Stimulated activated CD8-positive, alpha-beta memory T cell treated with anti-CD3 and anti-CD28 coated beads, Interleukin-12 subunit alpha, Interleukin-12 subunit beta, amount 100 ng/mL, for 24 hours (primary cell): ENCODE data around the gene CHAC1.

Experiments used
- DNase-seq: peaks from one replicate; pipeline ENCODE4 v3.0.0-alpha.2; 2020; ENCODE audit errors: extremely low read depth

The CHAC1 gene, protein sequence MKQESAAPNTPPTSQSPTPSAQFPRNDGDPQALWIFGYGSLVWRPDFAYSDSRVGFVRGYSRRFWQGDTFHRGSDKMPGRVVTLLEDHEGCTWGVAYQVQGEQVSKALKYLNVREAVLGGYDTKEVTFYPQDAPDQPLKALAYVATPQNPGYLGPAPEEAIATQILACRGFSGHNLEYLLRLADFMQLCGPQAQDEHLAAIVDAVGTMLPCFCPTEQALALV

DNA sequence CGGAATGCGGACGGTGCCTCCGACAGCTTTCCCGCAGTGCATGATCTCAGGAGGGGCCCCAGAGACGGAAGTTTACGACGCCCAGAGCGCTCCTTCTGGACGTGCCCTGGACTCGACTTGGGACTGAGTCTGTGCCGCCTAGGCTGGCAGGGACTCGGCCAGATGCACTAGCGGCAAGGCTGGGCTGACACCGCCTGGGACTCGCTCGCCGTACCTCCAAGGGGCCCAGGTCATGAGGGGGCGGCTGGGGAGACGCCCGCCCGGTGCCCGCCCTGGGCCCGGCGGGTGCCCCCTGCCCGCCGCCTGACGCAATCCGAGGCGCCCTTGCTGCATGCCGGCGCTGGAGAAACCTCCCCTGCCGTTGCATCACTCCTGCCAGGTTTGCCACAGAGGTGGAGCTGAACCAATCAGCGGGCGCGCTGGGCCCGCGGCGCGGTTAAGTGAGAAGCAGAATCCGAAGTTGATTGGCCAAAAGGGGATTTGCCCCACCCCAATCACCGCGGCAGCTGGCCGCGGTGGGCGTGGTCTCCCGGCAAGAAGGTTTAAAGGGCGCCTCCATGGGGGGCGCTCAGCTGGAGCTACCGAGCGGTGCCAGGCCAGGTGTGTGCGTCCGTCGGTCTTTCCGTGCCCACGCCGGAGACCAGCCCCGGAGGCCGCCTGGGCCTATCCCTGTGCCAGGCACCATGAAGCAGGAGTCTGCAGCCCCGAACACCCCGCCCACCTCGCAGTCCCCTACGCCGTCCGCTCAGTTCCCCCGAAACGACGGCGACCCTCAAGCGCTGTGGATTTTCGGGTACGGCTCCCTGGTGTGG is at the start of gene CHAC1:
Gene CHAC1, plus strand, starts transcription at position 571 of the 812 bp plus-strand sequence. Its CDS starts 113 bp downstream, at position 684.
- DNase-seq = peak; percentile 90

DNA sequence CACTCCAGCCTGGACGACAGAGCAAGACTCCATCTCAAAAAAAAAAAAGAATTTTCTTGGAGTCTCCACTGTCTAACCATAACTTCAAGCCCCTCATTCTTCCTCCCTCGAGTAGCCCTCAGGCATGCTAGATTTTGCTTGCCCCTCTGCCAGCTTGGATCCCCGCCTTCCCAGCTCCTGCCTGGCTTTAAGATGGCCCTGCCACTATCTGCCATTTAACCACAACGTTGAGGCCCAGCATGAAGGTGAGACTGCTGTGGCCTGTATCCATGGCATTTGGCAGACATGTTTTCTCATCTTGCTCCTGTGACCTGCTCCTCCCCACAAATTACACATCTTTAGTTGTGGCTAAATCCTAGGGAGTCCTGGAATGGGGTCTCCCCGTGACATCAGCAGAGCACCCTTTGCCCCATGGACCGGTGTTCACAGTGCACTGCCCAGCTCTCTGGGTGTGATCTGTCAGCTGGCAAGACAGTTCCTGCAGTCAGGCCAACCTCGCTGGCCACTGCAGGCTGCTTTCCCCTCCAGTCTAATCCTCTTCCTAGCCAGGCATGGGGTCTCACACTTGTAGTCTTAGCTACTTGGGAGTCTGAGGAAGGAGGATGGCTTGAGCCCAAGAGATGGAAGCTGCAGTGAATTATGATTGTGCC is 48.6 kb upstream of the CHAC1 start:
- DNase-seq = no peak

DNA sequence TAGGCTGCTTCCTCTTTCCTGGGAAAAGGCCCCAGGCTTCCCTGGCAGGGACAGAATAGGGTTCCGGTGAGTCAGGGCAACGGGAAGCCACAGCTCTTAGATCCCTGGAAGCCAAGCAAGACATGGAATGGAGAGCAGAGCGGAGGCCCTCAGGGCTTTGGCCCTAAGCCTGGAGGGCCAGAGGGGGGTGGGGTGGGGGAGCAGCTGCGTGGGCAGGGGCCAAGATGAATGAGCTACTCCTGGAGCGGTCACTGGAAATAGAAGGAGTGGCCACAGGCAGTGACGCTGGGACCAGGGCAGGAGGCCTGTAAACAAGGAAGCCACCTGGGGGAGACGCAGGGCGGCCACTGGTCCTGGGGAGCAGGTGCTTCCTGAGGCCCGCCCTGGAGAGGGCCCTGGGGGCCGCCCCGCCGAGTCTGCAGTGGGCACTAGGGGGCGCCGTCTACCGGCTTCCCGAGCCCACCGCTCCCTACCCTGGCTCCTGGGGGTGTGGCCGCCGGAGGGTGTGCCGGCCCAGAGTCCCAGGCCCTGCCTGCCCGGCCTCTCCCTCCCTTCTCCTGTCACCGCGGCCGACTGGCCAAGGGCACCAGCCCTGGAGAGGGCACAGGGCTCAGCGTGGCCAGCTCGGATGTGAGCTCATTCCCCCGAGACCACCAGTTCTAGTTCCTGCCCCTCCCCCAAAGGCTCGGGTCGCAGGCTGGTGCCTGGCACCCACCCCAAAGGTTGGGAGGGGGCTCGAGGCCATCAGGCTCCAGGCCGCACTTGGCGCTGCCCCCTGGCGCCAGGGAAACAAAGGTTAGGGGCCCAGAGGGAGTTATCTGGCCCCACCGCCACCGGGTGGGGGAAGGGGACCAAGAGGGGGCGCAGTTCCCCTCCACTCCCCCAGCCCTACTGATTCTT is 46.9 kb upstream of the CHAC1 start:
- DNase-seq = peak; percentile 59

DNA sequence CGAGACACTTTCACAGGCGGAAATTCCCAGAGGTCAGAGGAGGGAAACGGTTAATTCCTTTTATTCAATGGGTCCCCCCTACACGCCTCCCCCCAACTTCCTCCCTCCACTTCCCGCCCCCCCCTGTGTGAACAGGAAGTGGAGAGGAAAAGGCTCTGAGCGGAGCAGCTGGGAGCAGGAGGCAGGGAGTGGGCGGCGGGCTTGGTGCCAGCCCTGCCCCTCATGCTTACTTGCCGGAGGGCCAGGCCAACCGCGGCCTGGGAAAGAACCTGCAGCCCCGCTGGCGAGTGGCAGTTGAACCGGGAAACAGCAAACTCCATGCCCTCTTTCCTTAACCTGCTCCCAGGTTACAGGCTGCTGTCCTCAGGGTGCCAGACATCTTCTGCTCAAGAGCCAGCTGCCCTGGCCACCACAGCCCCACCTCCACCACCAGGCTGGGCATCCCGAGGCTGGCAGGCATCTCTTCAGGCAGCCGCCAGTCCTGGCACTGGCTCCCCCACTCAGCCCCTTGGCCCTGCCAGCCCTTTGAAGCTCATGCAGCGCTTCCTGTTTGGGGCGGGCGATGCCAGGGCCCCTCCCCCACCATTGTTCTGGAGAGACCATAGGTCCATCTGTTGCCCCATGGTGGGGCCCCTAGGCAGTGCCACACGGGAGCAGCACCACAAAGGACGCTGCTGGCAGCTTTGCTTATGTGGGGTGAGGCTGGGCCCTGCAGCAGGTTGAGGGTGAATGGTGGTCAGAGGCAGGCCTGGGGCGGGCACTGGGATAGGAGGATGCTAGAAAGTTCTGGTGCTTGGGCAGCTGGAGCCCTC is 46.1 kb upstream of the CHAC1 start:
- no peak for DNase-seq

DNA sequence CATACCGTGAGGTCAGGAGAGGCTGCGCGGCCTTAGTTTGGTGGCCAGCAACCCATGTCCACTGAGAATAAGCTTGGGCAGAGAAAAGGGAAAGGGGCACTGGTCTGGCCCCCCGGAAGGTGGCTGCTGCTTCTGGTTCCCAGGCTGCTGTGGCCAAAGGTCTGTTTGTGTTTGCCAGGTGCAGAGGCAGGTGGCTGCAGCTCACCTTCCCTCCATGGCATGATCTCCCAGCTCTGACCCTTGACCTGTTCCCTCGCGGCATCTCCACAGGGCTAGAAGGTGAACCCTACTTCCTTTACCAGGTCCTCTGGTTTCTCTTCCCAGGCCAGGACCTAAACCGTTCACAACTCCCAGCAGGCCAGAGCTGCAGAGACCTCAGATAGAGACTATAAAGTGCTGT is 45.2 kb upstream of the CHAC1 start:
- DNase-seq = no peak

DNA sequence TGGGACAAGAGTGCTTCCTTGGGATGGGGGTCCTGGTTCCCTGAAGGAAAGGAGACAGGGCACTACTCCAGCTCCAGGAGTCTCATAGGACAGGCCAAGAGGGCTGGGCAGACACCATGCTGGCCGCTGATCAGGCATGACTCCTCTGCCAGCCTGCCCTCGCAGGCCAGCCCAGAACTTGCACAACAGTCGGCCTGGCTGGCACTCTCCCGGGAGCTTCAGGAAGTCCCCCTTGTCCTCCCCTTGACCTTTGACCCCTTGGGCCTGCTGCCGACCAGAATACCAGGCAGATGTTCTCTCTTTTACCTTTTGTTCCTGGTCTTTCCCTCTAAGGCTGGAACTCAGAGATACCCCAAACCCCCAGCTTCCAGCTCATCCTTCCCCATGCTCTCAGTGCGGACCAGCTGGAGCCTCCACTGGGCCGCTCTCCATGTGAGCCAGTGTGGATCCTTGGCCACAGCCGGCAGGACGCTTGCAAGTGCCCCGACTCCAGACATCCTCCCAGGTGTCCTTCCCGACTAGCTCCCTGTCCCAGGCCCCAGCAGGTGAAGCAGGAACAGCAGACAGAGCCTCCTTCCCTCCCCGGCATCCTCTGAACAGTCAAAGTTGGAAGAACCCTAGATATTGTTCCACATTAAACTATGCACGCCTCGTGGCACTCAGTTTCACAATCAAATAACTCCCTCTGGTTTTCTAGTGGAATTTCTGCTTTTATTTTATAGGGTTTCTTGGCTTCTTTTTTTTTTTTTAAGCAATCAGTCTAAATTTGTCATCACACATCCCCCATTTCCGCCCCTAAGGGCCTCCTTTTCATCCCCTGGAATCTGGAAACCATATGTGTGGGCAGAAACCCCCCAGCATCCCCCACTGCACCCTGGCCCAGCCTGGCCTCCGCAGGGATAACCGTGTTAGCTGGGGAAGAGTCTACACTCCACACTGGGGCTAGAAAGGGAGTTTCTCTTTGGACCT is 43.3 kb upstream of the CHAC1 start:
- no peak for DNase-seq

DNA sequence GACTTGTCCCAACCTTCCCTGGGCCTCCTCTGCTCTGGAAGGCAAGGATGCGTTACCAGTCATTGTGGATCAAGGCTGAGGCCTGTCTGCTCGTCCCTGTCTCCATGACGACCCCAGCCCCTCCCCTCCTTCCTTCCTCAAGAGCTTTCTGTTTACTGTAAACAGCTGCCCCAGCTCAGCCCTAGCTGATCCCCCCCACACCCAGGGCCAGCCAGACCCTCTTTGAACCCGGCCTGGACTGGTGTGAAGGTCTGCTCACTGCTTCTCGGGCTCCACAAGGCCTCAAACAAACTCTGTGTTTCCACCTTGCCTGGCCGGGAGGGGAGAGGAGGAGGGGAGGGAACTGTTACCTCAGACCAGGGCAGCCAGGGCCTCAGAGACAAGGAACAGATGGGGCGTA is 42.1 kb upstream of the CHAC1 start:
- DNase-seq = no peak

DNA sequence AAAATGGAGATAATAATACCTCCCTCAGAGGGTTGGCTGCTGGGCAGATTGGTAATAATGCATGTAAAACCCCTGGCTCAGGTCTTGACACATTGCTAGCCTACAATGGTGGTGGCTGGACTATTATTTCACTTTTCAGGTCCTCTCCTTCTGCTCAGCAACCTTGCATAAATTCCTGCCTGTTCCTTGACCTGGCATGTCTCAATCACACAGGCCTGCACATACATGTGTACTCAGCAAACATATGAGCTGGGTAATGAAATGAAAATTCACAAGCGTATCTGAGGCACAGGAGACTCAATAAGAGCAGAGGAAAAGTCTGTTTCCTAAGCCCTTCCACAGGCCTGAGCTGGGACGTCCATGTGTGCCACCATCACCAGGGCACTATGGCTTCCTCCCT is 41.6 kb upstream of the CHAC1 start:
- no peak for DNase-seq

DNA sequence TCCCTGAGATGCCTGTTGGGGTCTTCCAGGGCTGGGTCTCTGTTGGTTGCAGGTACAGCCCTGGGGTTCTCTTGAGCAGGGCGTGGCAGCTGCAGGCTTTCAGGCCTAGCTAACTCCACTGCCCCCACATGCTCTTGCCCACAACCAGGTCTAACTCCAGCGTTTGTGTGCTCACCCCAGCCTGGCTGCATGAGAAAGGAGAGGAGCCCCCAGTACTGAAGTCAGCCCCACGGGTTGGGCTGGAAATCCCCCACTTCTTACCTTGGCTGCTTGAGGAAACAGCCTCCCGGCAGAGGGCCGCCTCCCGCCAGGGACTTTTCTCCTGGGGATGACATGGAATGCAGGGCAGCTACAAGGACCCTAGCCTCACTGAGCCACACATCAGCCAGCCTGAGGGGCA is 40.8 kb upstream of the CHAC1 start:
- no peak for DNase-seq

DNA sequence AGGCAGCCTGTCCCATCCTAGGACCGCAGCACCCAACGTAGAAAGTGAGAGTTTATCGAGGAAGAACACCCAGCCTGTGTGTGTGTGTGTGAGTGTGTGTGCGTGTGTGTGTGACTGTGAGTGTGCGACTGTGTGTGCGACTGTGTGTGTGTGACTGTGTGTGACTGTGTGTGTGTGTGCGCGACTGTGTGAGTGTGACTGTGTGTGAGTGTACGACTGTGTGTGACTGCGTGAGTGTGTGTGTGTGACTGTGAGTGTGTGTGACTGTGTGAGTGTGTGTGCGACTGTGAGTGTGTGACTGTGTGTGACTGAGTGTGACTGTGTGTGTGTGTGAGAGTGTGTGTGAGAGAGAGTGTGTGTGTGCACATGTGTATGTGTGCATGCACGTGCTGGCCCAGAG is 39.3 kb upstream of the CHAC1 start:
- DNase-seq = no peak

DNA sequence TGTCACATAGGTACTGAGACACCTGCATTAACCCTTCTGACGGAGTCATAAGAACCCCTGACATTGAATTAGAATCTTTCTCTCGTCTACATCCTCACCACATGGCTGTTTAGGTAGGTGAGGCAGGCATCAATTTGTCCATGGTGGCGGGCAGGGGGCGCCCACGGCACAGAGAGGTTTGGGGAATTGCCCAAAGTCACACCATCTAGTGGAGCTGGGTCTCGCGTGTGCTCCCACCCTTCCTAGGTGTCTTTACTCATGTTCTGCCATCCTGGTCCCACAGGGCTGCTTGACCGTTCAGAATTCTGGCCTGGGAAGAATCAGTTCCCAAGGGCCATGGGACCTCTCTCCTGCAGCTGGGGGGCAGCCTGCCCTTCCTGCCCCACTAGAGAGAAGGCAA is 38.8 kb upstream of the CHAC1 start:
- no peak for DNase-seq

DNA sequence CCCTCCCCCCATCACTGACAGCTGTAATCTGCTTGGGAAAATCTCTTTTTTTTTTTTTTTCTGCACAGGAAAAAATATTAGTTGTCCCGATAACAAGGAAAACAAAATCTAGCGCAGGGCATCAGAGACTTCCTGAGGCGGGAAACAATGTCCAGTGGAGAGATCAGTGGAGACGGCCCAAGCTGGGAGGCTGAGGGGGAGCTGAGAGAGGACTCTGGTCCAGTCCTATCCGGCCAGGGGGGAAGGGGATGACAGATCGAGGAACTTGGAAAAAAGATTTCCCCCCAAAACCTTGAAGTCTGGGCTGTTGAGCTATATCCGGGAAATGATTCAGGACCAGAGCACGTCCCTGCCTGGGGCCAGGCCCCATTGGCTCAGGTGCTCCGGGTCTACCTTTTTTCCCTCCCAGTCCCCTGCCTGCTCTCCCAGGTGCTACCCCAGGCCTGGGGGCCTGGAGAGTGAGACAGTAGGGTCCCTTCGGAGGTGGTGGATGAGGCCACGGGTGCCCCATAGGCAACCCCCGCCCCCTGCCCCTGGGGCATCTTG is 38.1 kb upstream of the CHAC1 start:
- DNase-seq = no peak

DNA sequence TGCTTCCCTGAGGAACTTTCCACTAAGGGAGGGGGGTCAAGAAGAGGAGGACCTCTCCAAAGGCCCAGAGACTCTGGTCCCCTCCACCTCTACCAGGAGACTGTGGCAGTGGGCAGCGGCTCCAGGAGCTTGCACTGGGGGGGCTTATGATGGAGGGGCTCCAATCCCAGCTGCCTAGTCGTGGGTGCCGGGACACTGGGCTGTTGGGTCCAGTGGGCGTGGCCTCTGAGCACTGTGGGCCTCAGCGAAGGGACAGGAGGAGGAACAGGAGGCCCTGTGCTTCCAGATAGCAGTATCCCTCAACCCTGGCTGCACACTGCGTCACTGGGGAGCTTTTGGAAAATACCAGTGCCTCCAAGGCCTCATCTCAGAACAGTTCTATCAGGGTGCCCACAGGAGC is 37.6 kb upstream of the CHAC1 start:
- DNase-seq = no peak

DNA sequence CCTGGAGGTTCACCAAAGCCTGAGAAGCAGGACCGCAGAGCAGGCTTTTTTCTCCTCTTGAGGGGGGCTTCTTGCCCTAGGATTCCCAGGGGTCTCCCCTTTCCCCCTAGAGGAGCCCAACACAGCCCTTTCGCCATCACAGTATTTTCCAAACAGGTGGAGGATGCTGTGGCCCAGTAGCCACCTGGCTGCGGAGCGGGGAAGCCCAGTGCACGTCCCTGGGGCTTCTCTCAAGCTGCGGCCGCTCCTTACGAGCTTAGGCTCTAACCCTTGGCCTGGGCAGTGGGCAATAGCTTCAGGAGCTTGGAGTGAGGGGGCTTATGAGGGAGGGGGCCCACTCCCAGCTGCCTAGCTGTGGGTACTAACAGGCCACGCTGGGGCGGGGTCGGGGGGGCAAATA is 35.7 kb upstream of the CHAC1 start:
- DNase-seq = no peak

DNA sequence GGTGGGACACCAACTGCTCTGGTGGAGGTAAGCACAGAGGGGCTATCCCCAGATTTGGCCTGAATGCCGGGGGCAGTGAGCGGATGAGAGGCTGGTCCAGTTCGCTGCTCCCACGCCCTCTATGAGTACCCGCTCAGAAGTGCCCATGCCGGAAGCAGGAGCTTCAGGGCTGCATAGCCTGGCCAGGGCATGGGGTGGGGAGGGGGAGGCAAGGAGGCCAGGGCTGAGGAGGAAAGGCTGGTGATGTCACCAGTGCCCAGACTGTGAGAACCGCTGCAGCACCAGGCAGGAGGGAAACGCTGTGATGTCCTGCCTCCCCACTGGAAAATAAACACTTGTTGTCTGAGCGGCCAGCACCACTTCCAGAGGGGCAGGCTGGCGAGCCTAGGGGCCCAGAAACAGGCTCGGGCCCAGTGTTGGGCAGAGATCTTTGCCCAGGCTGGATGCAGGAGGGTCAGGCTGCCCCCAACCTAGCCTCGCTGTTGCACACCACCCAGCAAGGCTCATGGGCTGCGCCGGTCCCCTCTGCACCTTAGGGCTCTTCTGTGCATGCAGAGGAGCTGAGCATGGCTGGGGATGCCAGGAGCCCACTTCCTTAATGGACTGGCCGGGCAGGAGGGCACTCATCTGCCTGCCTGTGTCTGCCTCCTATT is 35.0 kb upstream of the CHAC1 start:
- no peak for DNase-seq

DNA sequence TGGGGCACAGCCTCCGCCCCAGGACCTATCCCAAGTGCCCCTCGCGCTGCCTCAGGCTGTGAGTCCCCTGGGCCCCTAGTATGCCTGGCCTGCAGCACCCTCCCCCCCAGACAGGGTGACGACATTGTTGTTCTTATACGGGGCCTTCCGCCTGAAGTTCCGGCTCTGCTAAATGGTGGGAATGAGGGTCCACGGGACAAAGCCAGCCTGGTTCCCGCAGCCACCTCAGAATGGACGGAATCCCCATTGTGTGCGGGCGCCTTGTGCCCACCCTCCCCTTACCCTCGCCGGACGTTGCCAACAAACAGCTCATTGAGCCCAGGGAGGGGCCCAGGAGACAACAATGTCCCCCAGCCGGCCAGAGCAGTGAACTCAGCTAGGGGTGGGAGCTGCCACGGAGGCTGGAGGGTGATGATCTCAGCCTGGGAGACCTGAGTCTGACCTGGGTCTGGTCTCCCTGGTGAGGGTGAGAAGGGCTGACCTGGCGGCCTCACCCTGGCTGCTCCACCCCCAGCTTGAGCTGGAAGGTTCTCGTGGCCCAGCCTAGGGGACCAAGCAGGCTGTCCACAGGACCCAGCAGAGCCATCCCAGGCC is 34.4 kb upstream of the CHAC1 start:
- DNase-seq = no peak

DNA sequence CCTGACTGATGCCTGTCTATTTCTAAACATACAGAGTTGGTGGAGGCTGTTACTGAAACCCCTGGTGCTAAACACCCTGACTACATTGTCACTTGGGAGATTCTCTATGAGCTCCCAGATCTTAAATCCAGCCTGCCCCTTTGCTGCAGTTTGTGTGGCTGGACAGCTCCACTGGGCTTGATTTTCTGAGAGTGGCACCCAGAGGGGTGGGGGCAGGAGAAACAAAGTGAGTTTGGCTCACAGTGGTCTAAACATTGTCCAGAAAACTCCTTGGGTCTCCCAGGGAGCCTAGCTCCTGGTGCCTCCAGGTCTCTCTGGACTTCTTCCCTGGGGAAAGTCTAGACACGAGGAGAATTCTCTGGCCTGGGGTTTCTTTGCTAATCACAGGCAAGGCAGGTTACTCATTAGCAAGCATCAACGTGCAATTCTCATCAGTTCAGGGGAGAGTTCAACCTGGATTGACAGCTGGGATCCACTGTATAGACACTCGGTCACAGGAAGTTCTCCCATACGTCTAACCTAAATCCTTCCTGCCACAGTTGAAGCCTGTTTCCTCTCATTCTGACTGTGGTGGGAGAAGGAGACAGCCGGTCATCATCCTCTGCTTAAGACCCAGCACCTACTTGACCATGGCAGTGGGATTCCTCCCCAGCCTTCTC is 31.2 kb upstream of the CHAC1 start:
- DNase-seq = no peak

DNA sequence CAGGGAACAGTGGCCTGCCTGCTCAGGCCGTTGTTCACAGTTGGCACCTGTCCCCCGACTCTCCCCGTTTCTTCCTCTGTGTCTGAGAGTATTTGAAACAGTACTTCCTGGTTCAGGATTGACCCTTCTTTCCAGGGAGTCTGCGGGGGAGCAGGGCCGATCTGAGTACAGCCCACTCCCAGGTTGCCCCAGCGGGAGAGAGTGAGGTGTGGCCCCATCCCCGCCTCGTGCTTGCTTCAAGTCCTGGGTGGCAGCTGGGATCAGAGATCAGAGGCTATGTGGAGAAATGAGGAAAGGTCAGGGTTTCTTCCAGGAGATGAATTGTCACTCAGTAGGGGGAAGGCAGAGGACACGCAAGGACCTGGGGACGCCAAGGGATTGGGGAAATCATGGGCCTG is 30.7 kb upstream of the CHAC1 start:
- DNase-seq = no peak
